GF-D8 (cell line): ENCODE measurements around the gene COL23A1.

Experiments used
- DNase-seq: peaks from one replicate; lab custom pipeline; 2025; lab: John Stamatoyannopoulos, UW

COL23A1 gene

DNA sequence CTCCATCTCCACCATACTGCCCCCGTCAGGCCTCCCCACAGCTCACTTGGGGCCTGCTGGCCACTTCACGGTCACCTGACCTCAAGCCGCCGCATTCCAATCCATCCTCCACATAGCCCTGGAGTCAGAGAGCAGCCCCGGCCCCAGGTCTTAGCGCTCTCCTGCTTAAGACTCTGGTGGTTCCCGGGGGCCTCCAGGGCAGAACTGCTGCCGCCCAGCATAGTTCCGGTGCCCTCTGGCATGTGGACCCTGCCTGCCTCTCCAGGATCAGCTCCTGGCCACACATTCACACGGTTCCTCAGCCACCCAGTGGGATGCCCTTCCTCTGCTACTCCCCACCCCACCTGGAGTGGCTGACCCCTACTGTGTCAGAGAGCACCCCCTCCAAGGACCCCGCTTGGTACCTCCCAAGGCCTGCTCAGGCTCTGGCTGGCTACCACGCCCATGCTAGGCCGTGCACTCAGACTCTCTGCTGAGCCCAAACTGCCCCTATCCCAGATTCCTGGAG lies 366.3 kb downstream of the COL23A1 start:
- DNase-seq = no peak

DNA sequence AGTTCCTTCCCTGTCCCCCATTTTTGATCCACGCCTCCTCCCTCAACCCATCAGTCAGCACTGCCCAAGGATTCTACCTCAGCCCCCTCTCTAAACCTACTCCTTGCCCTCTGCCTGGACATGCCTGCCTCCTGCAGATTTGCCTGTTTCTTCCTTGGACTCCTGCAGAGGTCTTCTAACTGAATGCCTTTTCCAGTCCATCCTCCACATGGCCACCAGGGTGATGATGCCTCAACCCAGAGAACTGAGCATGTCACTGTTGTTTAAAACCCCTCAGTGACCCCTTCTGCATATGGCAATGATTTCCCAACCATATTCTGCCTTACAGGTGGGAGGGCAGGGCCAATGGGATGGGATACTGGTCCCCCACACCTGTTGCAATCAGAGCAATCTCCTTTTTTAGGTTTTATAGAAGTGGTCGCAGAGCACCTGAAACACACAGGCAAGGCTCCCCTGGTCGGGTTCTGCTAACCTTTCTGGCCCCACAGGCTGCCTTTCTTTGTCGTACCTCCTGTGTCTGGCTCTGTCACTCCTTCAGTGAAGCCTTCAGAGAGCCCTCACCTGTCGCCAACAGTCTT lies 366.9 kb downstream of the COL23A1 start:
- DNase-seq = no peak

DNA sequence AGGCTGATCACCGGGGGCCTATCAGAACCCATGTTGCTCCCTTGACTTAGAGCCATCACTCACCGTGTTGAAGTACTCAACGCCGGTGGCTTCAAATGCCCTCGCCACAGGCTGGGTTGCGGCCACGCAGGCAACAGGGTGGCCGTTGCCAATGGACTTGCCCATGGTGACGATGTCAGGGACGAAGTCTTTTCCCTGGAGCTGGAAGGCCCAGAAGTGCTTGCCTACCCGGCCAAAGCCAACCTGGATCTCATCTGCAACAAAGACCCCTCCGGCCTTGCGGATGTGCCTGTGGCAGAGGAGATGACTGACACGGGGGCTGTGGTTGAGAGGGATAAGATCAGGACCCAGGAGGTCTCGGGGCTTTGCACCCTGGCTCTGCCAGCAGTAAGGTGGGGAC lies 367.9 kb downstream of the COL23A1 start:
- no peak for DNase-seq

DNA sequence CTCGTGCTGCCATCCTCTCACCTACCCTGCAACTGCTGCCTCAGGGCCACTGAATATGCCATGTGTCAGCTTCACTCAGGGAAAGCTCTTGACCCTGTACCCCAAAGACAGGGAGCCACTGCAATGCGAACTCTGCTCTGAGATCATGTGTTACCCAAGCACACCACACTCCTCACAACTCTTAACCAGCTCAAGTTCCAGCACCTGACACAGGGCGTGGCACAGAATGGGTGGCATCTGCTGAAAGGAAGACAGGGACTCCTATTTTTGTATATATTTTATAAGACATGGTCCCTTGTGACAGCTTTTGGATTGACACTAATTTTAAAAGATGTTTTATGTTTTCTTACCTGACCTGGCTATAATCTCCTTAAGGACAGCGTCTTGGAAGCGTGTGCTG lies 368.3 kb downstream of the COL23A1 start:
- no peak for DNase-seq

DNA sequence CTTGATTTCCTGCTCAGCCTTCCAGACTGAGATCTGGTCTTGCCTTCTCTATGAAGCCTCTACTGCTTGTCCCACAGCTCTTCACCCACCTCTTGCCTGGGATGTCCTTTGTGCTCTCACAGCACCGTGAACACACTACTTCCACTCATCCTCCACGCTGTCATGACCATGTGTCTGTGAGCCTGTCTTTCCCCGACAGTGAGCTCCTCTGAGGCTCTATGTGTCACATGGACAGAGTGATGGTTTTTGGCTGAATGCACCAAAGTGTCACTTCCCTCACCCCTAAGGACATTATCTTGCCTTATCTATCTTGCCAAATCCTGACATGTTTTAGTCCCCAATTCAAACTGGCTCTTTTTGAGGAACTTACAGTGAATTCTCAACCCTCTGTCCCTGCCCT lies 368.9 kb downstream of the COL23A1 start:
- no peak for DNase-seq

DNA sequence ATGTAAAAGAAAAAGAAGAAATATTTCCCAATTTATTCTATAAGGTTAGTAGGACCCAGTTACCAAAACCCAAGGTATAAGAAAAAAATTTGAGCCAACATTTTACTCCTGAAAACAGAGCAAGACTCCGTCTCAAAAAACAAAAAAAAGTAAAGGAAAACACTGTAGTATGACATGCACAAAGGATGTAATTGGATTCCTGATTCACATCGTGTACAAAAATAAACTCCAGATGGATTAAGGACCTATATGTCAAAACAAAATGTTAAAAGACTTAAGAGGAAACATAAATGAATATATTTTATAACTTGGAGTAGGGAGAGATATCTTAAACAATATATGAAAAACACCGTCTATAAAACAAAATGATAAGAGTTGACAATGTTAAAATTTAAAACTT lies 371.4 kb downstream of the COL23A1 start:
- DNase-seq = no peak

DNA sequence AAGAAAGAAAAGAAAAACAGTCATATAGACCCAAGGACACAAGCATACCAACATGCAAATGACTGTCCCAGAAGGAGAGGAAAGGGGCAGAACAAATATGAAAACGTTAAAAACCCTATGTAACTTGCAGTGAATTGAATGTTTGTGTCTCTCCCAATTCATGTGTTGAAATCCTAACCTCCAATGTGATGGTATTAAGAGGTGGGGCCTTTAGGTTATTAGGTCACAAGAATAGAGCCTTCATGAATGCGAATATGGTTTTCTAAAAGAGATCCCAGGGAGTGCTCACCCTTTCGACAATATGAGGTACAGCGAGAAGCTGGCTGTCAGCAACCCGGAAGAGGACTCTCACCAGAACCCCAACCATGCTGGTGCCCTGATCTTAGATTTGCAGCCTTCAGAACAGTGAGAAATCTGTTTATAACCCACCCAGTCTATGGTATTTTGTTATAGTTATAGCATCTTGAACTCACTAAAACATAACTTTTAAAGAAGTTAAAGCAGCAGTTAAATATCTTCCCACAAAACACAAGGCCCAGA lies 371.9 kb downstream of the COL23A1 start:
- no peak for DNase-seq

DNA sequence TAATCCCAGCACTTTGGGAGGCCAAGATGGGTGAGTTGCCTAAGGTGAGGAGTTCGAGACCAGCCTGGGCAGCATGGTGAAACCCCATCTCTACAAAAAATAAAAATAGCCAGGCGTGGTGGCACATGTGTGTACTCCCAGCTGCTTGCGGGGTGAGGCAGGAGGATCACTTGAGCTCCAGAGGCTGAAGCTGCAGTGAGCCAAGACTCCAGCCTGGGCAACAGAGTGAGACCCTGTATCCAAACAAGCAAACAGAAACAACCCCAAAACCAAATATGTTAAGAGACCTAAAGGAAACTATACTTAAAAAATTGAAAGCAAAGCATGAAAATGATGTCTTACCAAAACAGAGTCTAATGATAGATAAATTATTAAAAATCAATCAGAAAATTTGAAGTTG lies 373.4 kb downstream of the COL23A1 start:
- no peak for DNase-seq

DNA sequence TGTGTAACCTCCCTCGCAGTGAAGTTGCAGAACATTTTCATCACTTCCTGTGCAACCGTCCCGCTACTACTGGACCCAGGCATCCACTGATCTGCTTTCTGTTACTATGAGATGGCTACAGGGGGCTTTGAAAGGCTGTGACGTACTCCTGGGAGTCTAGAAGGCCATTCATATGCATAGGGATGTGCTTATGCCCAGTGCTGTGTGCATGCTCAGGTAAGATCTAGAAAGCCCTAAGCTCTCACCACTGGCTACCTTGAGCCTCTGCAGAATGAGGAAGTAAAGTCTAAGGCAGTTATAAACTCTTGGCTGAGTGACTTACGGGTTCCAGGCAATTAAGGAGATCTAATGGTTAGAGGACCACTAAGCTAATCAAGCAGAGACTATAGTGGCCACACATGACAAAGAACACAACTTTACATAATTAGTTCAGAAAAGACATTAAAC lies 374.1 kb downstream of the COL23A1 start:
- DNase-seq = no peak

DNA sequence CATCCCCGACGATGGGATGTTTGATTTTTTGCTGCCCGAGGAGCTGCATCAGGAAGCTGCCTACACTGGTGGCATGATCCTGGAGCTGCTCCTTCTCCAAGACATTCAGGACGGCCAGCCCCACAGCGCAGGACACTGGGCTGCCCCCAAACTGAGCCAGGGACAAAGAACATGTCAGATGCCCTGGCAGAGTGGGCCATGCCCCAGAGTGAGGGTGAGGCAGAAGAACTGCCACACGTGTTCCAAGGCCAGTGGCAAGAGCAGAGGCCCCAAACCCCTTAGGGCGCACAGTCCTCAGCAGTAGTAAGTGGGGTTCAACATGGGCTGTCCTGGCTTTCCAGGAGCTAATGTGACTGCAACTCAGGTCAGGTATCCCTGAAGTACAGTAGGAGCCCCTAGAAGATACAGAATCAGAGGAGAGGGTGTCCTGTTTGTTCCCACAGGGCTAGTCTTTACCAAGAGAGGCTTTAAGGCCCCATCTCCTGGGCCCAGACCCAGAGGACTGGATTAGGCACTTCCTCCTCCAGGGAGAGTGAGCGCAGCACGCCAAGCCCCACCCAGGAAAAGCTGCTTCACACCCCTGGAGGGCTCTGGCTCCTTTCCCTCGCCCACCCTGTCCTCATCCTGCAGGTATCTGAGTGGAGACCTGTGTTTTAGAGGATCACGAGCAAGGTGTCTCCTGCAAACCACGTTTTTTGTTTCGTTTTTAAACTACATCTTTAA lies 374.8 kb downstream of the COL23A1 start:
- no peak for DNase-seq

DNA sequence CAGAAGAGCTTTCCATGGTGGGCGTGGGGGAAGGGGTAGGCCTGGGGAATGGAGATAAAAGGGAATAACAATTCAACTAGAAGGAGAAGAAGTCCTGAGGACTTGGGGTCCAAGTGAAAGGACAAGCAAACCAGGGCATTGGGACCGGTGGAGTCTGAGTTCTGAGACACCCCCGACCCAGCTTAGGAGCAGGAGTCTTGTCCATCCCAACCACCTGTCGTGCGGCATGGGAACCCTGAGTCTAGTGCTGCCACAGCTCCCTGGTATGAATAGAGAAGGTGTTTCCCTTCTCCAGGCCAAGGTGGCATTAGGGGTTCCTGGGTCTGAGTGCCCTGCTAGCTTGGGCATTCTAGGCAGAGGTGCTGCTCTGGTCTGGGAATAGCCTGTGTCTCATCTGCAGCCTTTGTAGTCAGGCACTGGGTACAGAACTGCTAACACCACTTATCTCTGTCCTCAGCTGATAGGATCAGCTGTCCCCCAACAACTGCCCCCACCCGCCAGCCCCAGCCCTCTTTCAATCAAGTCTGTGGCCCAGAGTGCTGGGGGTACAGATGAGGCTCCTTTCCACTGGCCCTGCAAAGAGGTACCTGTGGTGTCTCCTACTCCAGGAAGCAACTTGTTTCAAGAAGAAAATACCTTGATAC lies 375.9 kb downstream of the COL23A1 start:
- DNase-seq = no peak

DNA sequence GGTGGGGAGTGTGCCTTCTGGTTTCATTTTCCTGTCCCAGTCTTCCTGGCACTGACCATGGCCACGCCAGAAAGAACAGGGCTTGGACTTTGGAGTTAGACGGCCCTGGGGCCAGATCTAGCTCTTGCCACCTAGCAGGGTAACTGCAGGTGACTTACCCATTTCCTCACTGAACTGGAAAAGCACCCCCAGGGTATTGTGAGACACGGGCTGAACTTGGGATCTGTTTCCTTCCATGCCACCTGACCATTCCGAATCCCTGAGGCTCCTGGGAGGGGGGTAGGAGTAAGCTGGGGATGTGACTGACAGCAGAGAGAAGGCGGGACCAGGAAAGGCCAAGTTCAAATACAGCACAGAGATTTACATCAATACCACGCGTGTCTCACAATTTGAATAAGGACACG lies 376.4 kb downstream of the COL23A1 start:
- no peak for DNase-seq

DNA sequence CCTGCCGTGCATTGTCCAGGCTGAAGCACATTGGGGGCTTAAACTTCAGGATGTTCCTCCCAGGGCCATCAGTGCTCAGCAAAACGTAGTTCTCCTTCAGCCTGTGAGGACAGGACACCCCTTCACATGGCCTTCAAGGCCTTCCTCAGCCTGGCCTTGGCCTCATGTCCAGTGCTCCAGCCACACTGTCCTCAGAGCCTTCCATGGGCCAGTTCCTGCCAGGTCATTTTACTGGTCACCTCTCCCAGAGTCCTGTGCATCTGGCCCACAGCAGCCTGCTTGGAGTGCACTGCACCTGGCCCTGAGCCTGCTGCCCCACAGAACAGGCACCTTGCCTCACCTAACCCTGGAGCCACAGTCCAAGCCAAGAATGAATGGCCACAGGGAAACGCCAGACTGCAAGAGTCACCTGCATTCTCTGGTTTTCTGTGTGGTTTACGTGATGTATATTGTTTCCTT lies 377.2 kb downstream of the COL23A1 start:
- DNase-seq = no peak

DNA sequence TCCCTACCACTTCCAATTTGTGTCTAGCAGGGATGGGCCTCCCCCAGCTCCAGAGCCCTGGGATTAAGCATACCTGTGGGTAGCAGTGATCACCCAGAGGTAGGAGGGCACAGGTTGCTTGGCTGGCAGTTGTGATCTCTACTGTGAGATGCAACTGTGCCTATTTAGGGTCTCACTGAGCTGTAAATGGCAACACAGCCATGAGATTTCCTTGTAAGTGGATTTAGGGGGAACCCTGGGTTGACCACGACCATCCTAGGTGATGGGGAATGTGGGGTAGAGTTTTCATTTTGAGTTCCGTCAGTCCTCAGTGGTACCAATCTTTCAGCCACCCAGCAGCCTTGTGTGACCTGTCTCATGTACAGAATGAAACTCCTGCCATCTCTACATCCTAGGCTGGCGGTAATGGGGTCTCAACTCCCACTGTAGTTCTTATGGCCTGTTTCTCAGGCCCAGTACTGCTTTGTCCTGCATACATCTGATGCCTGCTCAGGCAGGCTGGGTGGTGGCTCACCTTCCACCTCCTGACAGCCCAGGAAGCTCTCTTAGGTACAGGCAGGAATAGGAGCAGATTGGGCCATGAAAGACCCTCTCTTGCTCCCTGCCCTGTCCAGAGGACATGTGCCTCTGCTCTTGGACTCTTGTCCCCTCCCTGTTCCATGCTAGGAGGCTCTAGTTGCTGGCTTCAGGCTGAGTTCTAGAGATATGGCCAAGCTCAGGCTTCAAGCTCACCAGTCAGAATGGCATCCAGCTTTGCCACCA lies 377.8 kb downstream of the COL23A1 start:
- no peak for DNase-seq

DNA sequence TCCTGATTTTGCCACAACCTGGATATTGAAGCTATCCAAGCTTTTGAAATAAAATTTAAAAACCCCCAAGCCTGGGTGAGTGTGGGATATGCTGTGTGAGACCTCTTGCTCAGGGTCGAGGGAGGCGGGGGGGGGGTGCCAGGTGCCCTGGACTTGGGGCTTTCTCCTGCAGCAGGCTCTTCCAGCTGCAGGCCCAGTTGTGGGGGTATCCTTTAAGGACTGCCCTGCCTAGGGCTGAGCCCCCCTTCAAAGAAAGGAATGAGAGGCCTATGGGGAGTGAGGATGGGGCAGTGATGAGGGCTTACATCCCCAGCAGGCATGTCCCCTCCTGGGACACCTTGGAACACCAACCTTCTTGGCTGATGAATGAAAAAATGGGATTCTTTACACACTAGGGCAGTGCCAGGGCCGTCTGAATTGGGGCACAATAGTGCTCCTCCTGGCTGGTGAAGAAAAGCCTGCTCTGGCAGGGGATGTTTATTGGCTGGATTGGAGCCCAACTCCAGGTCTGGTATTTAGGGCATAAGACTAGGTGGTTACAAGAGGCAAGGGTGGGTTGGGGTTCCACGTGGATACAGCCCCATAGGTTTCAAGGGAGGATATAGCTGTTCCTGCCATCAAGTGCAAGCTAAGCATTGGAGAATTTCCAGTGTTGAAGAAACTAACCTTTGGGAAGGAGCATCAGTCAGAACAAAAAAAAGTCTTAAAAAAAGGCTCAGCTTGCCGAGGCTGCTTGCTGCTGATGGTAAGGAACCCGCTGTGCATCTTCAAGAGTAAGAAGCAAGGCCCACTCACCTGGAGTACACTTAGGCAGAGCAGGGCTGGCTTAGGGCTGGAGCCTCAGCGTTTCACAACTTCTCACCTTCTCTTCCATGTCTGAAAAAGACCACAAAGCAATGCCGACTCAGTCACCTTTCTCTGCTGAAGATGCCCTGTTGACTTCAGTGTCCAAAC lies 378.8 kb downstream of the COL23A1 start:
- no peak for DNase-seq

DNA sequence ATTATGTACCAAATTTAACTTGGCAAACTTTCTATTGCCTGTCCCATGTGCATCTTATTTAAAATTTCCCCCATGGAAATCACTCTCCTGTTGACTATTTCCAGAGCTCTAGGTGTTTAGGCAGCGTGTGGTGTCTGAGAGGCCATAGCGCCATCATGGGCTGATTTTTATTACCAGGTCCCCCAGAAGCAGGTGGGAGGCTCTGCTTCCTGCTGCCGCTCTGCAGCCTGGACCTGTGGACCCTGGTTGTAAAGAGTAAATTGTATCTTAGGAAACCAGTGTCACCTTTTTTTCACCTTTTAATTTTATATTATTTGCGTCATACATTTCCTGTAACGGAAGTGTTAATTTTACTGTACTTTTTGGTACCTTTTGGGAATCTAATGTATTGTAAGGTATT lies 379.5 kb downstream of the COL23A1 start:
- no peak for DNase-seq

DNA sequence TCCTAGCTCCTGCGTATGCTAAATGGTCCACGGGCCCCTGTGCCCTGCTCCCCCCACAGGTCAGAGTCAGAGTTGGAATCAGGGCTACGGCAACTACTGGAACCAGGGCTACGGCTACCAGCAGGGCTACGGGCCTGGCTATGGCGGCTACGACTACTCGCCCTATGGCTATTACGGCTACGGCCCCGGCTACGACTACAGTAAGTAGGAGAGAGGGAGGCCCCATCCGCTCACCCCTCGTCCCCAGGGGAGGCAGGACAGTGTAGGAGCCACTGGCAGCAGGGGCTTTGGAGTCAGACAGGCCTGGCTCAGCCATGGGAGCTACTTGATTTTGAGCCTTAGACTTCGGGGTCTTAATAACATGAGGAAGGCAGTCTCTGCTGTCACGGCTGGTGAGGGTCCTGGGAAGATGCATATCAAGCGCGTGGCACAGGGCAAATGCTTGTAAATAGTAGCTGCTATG lies 380.1 kb downstream of the COL23A1 start:
- DNase-seq = no peak

DNA sequence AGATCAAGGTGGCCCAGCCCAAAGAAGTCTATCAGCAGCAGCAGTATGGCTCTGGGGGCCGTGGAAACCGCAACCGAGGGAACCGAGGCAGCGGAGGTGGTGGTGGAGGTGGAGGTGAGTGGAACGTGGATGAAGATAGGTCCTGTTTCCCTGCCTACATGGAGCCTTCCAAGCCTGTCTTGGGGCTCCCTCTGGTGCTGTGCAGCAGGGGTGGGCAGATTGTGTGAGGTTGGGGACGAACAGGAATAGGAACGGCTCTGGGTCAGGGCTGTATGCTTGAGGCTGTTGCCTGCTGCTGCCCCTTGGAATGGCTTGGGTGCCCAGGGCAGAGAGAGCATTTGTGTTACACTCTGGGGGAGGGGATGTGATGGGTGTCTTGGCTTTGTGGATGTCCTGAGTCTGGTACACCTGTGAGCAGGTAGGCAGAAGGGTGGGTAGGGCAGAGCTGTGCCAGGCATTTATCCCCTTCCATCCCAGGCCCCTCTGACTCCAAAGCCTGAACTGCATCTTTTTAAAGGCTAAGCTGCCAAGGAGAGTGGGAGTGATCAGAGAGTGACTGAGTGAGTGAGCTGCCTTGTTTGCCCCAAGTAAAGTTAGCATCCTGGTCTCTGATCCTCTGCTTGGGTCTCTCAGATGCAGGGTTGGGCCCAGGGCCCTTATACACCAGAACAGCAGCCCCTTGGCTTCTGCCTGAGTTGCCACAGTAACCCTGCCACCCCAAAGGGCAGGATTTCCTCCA lies 380.7 kb downstream of the COL23A1 start:
- no peak for DNase-seq

DNA sequence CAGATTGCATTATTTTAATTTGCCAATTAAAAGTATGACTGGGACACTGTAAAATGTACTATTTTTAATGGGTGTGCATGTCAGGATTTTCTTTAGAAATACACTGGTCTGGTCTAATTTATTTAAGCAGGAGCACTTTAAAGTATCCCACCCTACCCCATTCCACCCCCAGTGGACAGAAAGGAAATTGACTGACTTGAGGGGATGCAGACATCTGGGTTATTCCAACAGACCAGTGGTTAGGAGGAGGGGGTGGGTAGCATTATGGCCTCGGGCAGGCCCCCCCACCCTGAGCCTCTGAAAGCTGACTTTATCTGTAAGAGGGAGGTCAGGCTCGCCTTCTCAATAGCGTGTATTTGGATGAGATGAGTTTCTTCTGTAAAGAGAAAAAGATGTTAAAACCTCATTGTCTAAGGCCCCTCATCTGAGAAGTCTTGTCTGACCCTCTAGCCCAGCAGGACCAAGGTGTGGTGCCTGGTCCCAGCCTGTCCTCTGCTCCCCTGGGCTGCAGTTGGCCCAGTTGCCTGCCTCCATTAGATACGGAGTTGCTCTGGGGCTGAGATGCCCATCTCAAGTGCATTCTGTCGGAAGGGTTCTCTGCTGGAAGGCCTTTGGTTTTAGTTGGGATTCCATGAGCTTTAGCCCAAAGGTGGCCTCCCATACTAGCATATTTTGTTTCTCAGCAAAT lies 381.5 kb downstream of the COL23A1 start:
- DNase-seq = no peak

DNA sequence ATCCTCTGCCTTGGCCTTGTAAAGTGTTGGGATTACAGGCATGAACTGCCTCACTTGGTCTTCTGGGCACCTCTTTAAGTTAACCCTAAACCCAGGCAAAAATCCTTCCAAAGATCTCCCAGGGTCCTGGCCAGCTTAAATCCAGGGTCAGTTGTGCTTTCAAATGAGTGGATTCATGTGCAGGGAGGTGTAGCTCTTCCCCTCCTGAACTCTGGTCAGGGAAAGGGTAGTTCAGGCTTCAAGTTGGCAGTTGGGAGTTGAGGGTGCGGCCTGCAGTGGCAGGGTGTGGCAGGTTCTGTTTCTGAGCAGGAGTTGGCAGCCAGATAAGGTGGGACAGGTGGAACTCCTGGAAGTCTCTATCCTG lies 382.3 kb downstream of the COL23A1 start:
- DNase-seq = no peak
